Esophagus muscularis mucosa (tissue), 4 donors: Measurements from ENCODE around the gene IGFBP1. TPM values are rescaled to one million over a fixed set of nuclear protein-coding genes. Genes with fewer than 3 reads are reported as not detected.
A peak's percentile ranks its signal among the peaks of the same experiment; 100 is the strongest.

Source experiments
- DNase-seq: peaks from one replicate; pipeline ENCODE4 v3.0.0-alpha.2; 2017; ENCODE audit errors: extremely low spot score
- H3K27ac ChIP-seq, 4 donors: fragments of 200-600 bp; sonication (generic); replicated peaks in 1 of 4; 1 replicate in 3 of 4; 2 replicates in 1 of 4; pipeline ENCODE4 v1.5.1; 2016 to 2019; ENCODE audit warnings: mild to moderate bottlenecking in 1 of 4
- H3K27me3 ChIP-seq, 4 donors: fragments of 200-600 bp; sonication (generic); one replicate each; pipeline versions ENCODE4 v1.5.1 to v1.6.0; 2016 to 2019
- H3K36me3 ChIP-seq, 4 donors: fragments of 200-600 bp; sonication (generic); one replicate each; pipeline ENCODE4 v1.5.1; 2016 to 2019
- H3K4me1 ChIP-seq, 4 donors: fragments of 200-600 bp; sonication (generic); one replicate each; pipeline ENCODE4 v1.5.1; 2016 to 2019
- H3K4me3 ChIP-seq, 4 donors: fragments of 200-600 bp; sonication (generic); 1 replicate in 2 of 4; 2 replicates in 2 of 4; pipeline ENCODE4 v1.5.1; 2016 to 2019; ENCODE audit warnings: mild to moderate bottlenecking in 4 of 4, moderate library complexity in 1 of 4
- H3K9me3 ChIP-seq, 4 donors: fragments of 200-600 bp; sonication (generic); 1 replicate in 3 of 4; 2 replicates in 1 of 4; pipeline ENCODE4 v1.5.1; 2016 to 2019
- EP300 ChIP-seq: sonication (generic); formaldehyde crosslinking; IDR thresholded peaks from one replicate; pipeline ENCODE4 v1.6.1; 2017; ENCODE audit warnings: antibody characterized with exemption
- POLR2A ChIP-seq: fragments of 450-650 bp; IDR thresholded peaks from one replicate; pipeline ENCODE4 v1.6.1; 2017; ENCODE audit warnings: antibody characterized with exemption, moderate library complexity, mild to moderate bottlenecking, low read depth
- POLR2AphosphoS5 ChIP-seq, 2 donors: sonication (generic); formaldehyde crosslinking; IDR thresholded peaks; one replicate each; pipeline ENCODE4 v1.6.1; 2017; ENCODE audit warnings: antibody characterized with exemption in 2 of 2
- WGBS: methylation state at CpG from one replicate; pipeline ENCODE4 v1.1.5; 2018; 5-methylcytosine and 5-hydroxymethylcytosine counted together
- intact Hi-C: fragments of 100-400 bp; cut with DNase I; formaldehyde crosslinking; loops from one replicate; pipeline ENCODE4 v1.15.1; 2023
- total RNA-seq, 4 donors: library from RNA; depleted of rRNA; stranded (reverse); fragments of >200 nt; gene quantifications; one replicate each; pipeline versions ENCODE4 v1.1.0 to v1.2.1, GENCODE V29; 2016
- TF ChIP-seq, protein P1 (sequence below), 3 experiments: fragments of 200-600 bp in 2 of 3; fragments of 450-650 bp in 1 of 3; sonication (generic) in 2 of 3; IDR thresholded peaks; one replicate each; pipeline ENCODE4 v1.5.1; 2017 to 2019; ENCODE audit warnings: antibody characterized with exemption in 3 of 3, mild to moderate bottlenecking in 2 of 3, moderate library complexity in 1 of 3

IGFBP1 gene
- total RNA-seq, 4 donors from 2014 or later = not detected

DNA sequence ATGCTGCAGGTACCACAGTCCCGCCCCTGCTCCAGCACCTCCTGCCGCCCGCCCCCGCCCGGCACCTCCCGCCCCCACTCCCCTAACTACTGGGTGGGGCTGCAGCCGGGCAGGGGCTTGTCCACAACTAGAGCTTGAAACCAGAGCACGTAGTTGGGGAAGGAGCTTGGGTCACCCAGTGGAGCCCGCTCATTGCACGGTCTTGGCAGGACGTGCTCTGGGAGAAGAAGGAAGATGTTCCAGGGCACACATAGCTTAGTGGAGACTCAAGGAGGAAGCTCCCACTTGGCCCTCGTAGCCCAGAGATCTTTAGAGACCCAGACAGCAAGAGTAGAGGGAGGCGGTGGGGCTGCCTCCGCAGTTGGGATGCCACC lies 692 bp downstream of the IGFBP1 start:
- peaks cover 0 to 77% (median 17%) of the 10 kb centered on the region in 4 donors for H3K27me3 ChIP-seq
- H3K4me3 ChIP-seq = peak overlapping the region; percentile 16 to 37 (median 28)
- no peak for TF ChIP-seq EP300
- H3K36me3 ChIP-seq = no peaks in the 10 kb centered on the region
- no peaks in the 10 kb centered on the region for H3K9me3 ChIP-seq
- H3K27ac ChIP-seq = no peak overlapping the region
- intact Hi-C loops = no loop called here
- peak; percentile 80 for DNase-seq
- H3K4me1 ChIP-seq = peaks cover 8 to 11% (median 11%) of the 10 kb centered on the region in 4 donors
- 32% methylated on average over 6 of the region's 14 CpGs for WGBS

DNA sequence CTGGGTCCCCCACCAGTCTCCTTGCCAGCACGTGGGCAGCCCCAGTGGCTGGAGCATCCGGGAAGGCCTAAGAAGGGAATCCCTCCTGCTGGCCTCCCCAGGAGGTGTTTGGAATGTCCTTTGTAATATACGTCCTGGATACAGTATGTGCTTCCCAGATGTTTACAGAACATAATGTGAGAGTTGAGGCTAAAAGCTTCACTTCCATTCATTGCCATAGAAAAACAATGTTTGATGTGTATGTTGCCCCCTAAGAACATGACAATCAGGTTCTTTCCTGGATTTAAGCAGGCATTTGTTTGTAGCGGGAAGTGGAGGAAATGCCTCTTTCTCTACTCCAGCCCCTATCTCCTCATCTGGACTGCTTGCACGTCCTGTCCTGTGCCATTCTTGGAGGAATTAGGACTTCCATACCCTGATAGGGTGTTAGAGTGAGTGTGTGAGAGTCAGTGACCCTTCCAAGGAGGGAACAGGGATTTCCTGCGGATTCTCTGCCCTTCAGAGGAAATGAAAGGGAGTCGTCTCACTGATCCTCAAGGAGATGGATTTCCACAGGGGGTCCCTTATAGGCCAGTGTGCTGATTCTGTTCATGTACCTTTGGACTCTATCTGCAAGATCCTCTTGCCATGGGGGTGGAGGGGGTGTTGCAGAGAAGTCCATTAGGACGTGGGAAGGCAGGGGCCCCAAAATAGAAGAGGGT lies 1.2 kb downstream of the IGFBP1 start:
- TF ChIP-seq EP300 = no peak
- TF ChIP-seq POLR2AphosphoS5 (IDR thresholded peaks at IDR 0.05) = no peak
- TF ChIP-seq POLR2A = no peak
- TF ChIP-seq, protein P1, sequence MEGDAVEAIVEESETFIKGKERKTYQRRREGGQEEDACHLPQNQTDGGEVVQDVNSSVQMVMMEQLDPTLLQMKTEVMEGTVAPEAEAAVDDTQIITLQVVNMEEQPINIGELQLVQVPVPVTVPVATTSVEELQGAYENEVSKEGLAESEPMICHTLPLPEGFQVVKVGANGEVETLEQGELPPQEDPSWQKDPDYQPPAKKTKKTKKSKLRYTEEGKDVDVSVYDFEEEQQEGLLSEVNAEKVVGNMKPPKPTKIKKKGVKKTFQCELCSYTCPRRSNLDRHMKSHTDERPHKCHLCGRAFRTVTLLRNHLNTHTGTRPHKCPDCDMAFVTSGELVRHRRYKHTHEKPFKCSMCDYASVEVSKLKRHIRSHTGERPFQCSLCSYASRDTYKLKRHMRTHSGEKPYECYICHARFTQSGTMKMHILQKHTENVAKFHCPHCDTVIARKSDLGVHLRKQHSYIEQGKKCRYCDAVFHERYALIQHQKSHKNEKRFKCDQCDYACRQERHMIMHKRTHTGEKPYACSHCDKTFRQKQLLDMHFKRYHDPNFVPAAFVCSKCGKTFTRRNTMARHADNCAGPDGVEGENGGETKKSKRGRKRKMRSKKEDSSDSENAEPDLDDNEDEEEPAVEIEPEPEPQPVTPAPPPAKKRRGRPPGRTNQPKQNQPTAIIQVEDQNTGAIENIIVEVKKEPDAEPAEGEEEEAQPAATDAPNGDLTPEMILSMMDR (IDR thresholded peaks at IDR 0.05) = no peak

DNA sequence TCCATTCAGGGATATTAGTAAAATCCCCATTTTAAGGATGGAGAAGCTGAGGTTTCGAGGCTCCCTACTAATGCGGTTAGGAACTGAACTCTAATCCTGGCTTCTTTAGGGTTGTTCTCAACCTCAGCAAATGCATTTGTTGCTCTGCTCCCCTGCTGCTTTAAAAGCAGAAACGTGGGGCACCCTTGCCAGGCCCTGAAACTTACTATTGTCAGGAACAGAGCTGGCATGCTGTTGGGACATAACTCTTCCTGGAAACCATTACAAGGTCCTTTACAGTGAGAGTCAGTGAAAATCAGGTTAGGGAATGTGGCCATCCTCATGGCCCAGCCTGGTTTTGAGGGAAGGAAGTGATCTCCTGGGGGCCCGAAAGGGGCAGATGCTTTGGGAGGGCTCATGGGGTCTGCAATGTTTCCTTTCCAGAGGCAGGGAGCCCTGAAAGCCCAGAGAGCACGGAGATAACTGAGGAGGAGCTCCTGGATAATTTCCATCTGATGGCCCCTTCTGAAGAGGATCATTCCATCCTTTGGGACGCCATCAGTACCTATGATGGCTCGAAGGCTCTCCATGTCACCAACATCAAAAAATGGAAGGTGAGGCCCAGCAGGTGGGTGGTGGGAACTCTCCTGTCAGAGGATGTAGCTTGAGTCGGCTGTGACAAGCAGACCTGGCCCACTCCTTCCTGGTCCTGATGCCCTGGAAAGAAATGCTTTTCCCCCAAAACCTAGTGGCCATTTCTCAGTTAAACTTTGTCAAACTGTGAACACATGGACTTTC lies 2.0 kb downstream of the IGFBP1 start:
- peaks cover 0 to 76% (median 17%) of the 10 kb centered on the region in 4 donors for H3K27me3 ChIP-seq
- no peaks in the 10 kb centered on the region for H3K36me3 ChIP-seq

More for the DNA sequence above, 1.2 kb downstream of the IGFBP1 start:
- Histone ChIP-seq H3K27ac (no peak overlapping the region), H3K36me3 (no peaks in the 10 kb centered on the region), H3K27me3 (peaks cover 0 to 78% (median 17%) of the 10 kb centered on the region in 4 donors), H3K9me3 (no peaks in the 10 kb centered on the region), H3K4me1 (peaks cover 8 to 11% (median 11%) of the 10 kb centered on the region in 4 donors), H3K4me3 (no peak overlapping the region)
- peak; percentile 62 for DNase-seq
- intact Hi-C loops = no loop called here
- WGBS = 75% methylated on average over 7 of the region's 8 CpGs

DNA sequence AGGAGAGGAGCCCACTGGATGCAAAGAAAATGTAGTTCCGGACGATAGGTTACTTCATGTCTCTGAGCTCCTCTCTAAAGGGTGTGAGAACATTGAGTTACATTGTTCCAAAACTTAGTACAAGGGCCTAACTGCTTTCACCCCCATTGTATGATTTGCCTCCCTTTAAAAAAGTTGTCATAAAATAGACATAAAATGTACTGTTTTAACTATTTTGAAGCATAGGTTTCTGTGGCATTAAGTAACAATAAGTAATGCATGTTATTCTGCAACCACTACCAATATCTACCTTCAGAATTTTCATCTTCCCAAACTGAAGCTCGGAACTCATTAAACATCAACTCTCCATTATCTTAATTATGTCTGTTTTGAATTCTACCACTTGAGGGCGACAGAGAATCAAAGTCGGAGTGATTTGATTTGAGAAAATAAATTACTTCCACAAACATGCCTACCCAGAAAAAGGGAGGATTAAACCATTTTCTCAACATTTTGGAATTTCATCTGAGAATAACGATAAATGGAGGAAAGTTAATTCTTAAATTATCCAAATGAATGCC lies 2.7 kb downstream of the IGFBP1 start:
- intact Hi-C loops = no loop called here

More for the DNA sequence above, 2.0 kb downstream of the IGFBP1 start:
- Histone ChIP-seq H3K9me3 (no peaks in the 10 kb centered on the region), H3K4me1 (peaks cover 8 to 11% (median 11%) of the 10 kb centered on the region in 4 donors), H3K4me3 (no peak overlapping the region), H3K27ac (no peak overlapping the region)
- WGBS = 89% methylated on average over 8 of the region's 8 CpGs
- intact Hi-C loops = no loop called here
- DNase-seq = peak; percentile 72
- TF ChIP-seq, protein P1 (IDR thresholded peaks at IDR 0.05) = no peak
- TF ChIP-seq EP300 (no peak), POLR2A (no peak), POLR2AphosphoS5 (IDR thresholded peaks at IDR 0.05) (no peak)

More for the DNA sequence above, 2.7 kb downstream of the IGFBP1 start:
- TF ChIP-seq, protein P1 (IDR thresholded peaks at IDR 0.05) = peak; percentile 47 to 66 (median 56)
- no peak for TF ChIP-seq POLR2AphosphoS5 (IDR thresholded peaks at IDR 0.05)
- WGBS = 38% methylated on average over 6 of the region's 6 CpGs
- H3K9me3 ChIP-seq = no peaks in the 10 kb centered on the region
- no peak overlapping the region for H3K4me3 ChIP-seq
- no peaks in the 10 kb centered on the region for H3K36me3 ChIP-seq
- peaks cover 8 to 11% (median 11%) of the 10 kb centered on the region in 4 donors for H3K4me1 ChIP-seq
- DNase-seq = no peak
- H3K27ac ChIP-seq = no peak overlapping the region
- peaks cover 0 to 77% (median 17%) of the 10 kb centered on the region in 4 donors for H3K27me3 ChIP-seq
